Naive thymus-derived CD8-positive, alpha-beta T cell (primary cell): ENCODE measurements around the gene ZDHHC14. TPM values are rescaled to one million over a fixed set of nuclear protein-coding genes. Genes with fewer than 3 reads are reported as not detected.
"Not testable (repeated sequence)": the region's sequence is repeated elsewhere in the genome, so short reads cannot be mapped to it uniquely, and the experiment has no call there.

Source experiments
- ATAC-seq, 2 donors: fragments of 150-1000 bp; cut with Tn5 transposase in 1 of 2; sonication (Bioruptor Pico), chemical (Tn5 transposase) in 1 of 2; 1 replicate in 1 of 2; 2 replicates in 1 of 2; pipeline ENCODE4 v1.10.0; 2021; ENCODE audit warnings: mild to moderate bottlenecking in 2 of 2, moderate library complexity in 2 of 2
- POLR2A ChIA-PET: fragments of 350-600 bp; sonication (Branson Sonifier 250); formaldehyde crosslinking; loops from one replicate; lab custom pipeline; 2021; ENCODE audit warnings: antibody characterized with exemption; lab: Charles Lee
- DNase-seq, 10 donors: peaks; one replicate each; pipeline versions ENCODE4 v3.0.0 to v3.0.0-alpha.2; 2020 to 2022
- H3K27ac Mint-ChIP-seq, 10 donors: one replicate each; pipeline ENCODE4 v1.8.0; 2020 to 2022; ENCODE audit warnings: mild to moderate bottlenecking in 10 of 10, mixed read lengths in 10 of 10, moderate library complexity in 4 of 10, inconsistent platforms in 1 of 10
- H3K27me3 Mint-ChIP-seq, 5 donors: one replicate each; pipeline ENCODE4 v1.8.0; 2021 to 2022; ENCODE audit warnings: mixed read lengths in 5 of 5
- H3K36me3 Mint-ChIP-seq, 3 donors: one replicate each; pipeline ENCODE4 v1.8.0; 2020 to 2022; ENCODE audit warnings: mixed read lengths in 3 of 3, mild to moderate bottlenecking in 2 of 3, inconsistent platforms in 1 of 3
- H3K4me1 Mint-ChIP-seq, 4 donors: one replicate each; pipeline ENCODE4 v1.8.0; 2021 to 2022; ENCODE audit warnings: mixed read lengths in 4 of 4
- H3K4me3 Mint-ChIP-seq, 10 donors: one replicate each; pipeline ENCODE4 v1.8.0; 2020 to 2022; ENCODE audit warnings: mild to moderate bottlenecking in 10 of 10, mixed read lengths in 10 of 10, moderate library complexity in 6 of 10, inconsistent platforms in 1 of 10
- H3K9me3 Mint-ChIP-seq, 9 donors: one replicate each; pipeline ENCODE4 v1.8.0; 2020 to 2022; ENCODE audit warnings: mixed read lengths in 9 of 9, mild to moderate bottlenecking in 3 of 9, inconsistent platforms in 1 of 9, moderate library complexity in 1 of 9
- polyA plus RNA-seq, 3 donors: library from polyadenylated mRNA; unstranded; fragments of 300-500 nt; fragmentation: Illumina TruSeq; gene quantifications; one replicate each; pipeline ENCODE4 v1.2.3, GENCODE V29; 2021
- total RNA-seq, 8 experiments: library from RNA in 2 of 8; stranded (reverse) in 2 of 8; gene quantifications; one replicate each; pipeline ENCODE4 v1.2.3 and lab custom pipeline; 2021 to 2026

ZDHHC14 gene
- total and polyA plus RNA-seq, 5 experiments from 2014 or later, result 0.09 to 1.9 (median 1.4) TPM

DNA sequence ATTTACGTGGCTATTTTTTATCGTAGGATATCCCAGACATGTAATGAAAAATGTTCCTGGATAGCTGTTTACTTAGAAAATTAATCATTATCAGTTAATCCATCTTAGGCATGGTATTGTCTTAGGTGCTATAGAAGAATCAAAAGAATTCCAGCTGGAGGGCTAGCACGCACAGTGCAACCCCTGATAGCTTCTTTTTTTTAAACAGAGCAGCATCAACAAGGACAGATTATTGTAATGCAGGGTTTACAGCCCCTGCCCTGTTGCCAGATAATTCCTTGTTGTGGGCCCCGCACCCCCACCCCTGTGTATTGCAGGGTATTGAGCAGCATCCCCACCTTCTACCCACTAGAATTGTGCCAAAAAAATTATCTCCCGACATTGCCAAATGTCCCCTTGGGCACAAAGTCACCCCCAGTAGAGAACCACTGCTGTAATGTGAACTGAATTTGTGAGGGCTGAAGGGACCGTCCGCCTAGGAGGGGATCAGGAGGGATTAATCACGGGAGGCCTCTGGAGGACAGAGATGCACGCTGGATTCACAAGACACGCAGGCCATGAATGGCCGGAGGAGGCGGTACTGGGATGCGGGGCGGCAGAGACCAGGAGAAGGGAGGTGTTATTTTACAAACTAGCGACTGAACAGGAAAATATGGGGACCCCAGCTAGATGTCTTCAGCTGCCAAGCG is 174.6 kb downstream of the ZDHHC14 start:
- no peak overlapping the region for H3K4me3 Mint-ChIP-seq
- no peaks in the 10 kb centered on the region for H3K9me3 Mint-ChIP-seq
- H3K27me3 Mint-ChIP-seq, result peaks cover 0 to 11% (median 2%) of the 10 kb centered on the region in 5 donors
- peaks cover 0 to 2% (median 0%) of the 10 kb centered on the region in 3 donors for H3K36me3 Mint-ChIP-seq
- no peak for ATAC-seq
- H3K27ac Mint-ChIP-seq, result peak overlapping the region in 1 of 10 donors; percentile 67
- peaks cover 4 to 58% (median 14%) of the 10 kb centered on the region in 4 donors for H3K4me1 Mint-ChIP-seq
- POLR2A ChIA-PET, result no interaction called here
- no peak for DNase-seq

DNA sequence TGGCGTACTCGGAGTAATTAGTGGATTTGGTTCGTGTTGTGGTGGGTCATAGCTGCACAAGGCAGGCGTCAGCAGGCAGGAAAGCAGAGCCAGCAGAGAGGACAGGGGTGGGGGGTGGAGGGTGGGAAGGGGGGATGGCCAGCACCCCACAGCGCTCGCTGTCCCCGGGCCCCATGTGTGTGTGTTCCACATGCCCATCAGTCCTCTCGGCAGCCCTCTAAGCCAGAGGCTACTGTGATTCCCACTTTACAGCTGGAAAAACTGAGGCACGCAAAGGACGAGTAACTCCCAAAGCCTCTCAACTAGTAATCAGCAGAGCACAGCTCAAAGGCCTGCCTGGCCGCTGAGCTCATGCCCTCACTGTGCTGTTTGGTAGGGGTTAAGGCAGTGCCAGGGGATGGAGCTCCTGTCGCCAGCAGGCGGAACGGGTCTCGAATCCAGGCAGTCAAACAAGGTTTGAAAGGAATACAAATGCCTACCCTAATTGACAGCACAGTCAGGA is 175.2 kb downstream of the ZDHHC14 start:
- no peaks in the 10 kb centered on the region for H3K9me3 Mint-ChIP-seq
- H3K4me1 Mint-ChIP-seq, result peaks cover 5 to 58% (median 12%) of the 10 kb centered on the region in 4 donors
- H3K27me3 Mint-ChIP-seq, result peaks cover 0 to 11% (median 2%) of the 10 kb centered on the region in 5 donors
- no peak overlapping the region for H3K27ac Mint-ChIP-seq
- peaks cover 0 to 2% (median 0%) of the 10 kb centered on the region in 3 donors for H3K36me3 Mint-ChIP-seq
- ATAC-seq (no peak), DNase-seq (no peak)
- H3K4me3 Mint-ChIP-seq, result peak overlapping the region in 1 of 10 donors; percentile 50
- POLR2A ChIA-PET, result no interaction called here

DNA sequence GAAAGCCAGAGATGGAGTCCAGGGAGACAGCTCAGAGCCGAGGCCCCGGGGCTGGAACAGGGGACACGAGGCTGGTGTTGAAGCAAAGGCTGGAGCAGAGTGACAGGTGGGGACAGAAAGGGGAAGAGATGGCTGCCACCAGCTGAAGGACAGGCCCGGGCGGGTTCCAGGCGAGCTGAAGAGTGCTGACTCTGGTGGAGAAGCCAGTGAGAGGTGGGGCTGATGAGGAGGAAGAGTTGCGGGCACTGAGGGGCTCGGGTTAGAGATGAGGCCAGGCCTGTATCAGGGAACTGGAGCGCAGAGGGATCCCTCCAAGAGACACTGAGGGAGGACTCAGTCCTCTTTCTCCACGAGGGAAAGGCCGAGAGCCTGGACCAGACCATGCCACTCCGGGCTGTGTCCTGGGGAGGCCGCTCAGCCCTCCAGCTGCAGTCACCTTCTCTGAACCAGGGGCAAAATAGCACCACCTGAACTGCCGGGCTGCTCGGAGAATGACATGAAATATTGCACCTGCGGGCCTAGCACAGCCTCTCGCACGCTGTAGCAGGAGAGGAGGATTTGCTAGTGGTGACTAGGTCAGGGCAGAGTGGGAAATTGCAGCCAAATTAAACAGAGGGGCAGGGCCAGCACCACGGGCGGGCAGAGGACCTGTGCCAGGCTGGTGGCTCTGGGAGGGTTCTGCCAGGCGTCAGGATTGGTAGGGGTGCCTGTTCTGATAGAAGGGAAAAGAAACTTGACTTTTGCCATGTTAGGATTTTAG is 175.9 kb downstream of the ZDHHC14 start:
- H3K36me3 Mint-ChIP-seq, result peaks cover 0 to 2% (median 0%) of the 10 kb centered on the region in 3 donors
- POLR2A ChIA-PET, result no interaction called here
- peaks cover 0 to 11% (median 2%) of the 10 kb centered on the region in 5 donors for H3K27me3 Mint-ChIP-seq
- H3K9me3 Mint-ChIP-seq, result no peaks in the 10 kb centered on the region
- no peak for ATAC-seq
- peaks cover 6 to 58% (median 19%) of the 10 kb centered on the region in 4 donors for H3K4me1 Mint-ChIP-seq
- peak overlapping the region in 1 of 10 donors; percentile 66 for H3K27ac Mint-ChIP-seq
- DNase-seq, result no peak
- H3K4me3 Mint-ChIP-seq, result peak overlapping the region in 2 of 10 donors; percentile 4 to 50

DNA sequence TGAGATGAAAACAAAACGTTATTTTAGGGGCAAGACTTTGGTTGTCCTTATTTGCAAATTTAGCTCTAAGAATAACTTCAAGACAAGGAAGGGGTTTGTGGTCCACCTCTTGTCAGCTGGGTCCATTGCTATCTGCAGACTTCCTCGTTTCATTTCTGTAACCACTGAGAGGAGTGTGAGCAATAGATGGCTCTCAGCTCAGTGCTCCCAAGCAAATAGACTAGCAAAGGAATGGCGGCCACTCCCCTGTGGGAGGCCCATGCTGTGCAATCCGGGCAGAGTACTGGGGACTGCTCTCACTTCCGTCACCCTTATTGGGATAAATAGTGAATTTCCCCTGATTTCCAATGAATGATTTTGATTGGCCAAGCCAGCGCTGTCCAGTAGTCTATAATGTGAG is 176.6 kb downstream of the ZDHHC14 start:
- H3K27ac Mint-ChIP-seq, result no peak overlapping the region
- ATAC-seq, result no peak
- DNase-seq, result no peak
- POLR2A ChIA-PET, result no interaction called here
- H3K27me3 Mint-ChIP-seq, result peaks cover 0 to 11% (median 0%) of the 10 kb centered on the region in 5 donors
- peak overlapping the region in 2 of 10 donors; percentile 4 to 7 for H3K4me3 Mint-ChIP-seq
- H3K36me3 Mint-ChIP-seq, result peaks cover 0 to 2% (median 0%) of the 10 kb centered on the region in 3 donors
- H3K9me3 Mint-ChIP-seq, result no peaks in the 10 kb centered on the region
- H3K4me1 Mint-ChIP-seq, result peaks cover 5 to 61% (median 25%) of the 10 kb centered on the region in 4 donors

DNA sequence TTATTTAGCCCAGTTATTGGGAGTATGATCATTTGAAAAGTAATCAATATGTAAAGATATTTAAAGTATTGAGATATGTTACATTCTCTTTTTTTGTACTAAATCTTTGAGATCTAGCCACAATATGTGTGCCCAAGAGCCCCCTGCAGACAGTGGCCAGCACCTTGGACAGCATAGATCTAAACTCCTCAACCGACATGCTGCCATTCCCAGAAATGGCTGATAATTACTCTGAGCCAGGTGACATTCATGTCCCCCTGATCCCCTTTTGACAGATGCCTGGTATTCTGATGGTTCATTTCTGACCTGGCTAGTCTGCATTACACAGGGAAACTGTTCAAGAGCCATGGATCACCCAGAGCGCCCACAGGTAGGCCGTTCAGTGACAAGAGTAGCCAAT is 177.1 kb downstream of the ZDHHC14 start:
- peaks cover 0 to 2% (median 0%) of the 10 kb centered on the region in 3 donors for H3K36me3 Mint-ChIP-seq
- H3K9me3 Mint-ChIP-seq, result no peaks in the 10 kb centered on the region
- peaks cover 3 to 66% (median 26%) of the 10 kb centered on the region in 4 donors for H3K4me1 Mint-ChIP-seq
- POLR2A ChIA-PET, result no interaction called here
- no peak overlapping the region for H3K27ac Mint-ChIP-seq
- ATAC-seq (no peak), DNase-seq (no peak)
- peaks cover 0 to 11% (median 0%) of the 10 kb centered on the region in 5 donors for H3K27me3 Mint-ChIP-seq
- no peak overlapping the region for H3K4me3 Mint-ChIP-seq

DNA sequence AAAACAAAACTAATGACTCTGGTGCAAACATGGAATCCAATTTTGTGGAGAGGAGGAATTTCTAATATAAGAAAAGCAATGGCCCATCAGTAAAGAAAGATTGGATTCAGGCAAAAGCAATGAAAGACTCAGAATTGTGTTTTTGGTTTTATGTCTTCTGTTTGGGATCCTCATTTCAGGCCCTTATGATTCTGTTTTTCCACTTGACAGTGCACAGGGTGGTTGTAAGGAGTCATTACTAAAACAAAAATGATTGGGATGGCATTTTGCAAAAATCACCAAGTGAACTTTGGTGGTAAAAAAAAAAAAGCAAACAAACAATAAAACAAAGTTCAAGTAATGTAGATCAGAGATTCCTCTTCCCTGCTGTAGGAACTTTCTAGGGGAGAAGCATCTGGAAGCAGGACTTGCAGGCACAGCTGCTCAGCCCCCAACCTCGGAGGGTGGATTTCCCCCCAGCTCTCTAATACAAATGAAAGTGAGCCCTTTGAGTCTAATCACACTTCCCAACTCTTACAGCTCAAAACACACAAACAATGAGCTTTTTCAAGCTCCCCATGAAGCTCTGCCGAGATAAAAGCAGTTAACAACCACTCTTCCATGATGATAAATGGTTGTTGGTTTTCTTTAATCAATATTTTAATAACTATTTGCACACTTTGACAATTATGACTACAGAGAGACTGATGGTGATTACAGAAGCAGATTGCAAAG is 177.7 kb downstream of the ZDHHC14 start:
- ATAC-seq (no peak), DNase-seq (no peak)
- POLR2A ChIA-PET, result no interaction called here
- H3K27ac Mint-ChIP-seq, result no peak overlapping the region
- H3K4me1 Mint-ChIP-seq, result peaks cover 3 to 71% (median 27%) of the 10 kb centered on the region in 4 donors
- H3K36me3 Mint-ChIP-seq, result peaks cover 0 to 2% (median 0%) of the 10 kb centered on the region in 3 donors
- H3K27me3 Mint-ChIP-seq, result peaks cover 0 to 11% (median 0%) of the 10 kb centered on the region in 5 donors
- no peaks in the 10 kb centered on the region for H3K9me3 Mint-ChIP-seq
- H3K4me3 Mint-ChIP-seq, result no peak overlapping the region

DNA sequence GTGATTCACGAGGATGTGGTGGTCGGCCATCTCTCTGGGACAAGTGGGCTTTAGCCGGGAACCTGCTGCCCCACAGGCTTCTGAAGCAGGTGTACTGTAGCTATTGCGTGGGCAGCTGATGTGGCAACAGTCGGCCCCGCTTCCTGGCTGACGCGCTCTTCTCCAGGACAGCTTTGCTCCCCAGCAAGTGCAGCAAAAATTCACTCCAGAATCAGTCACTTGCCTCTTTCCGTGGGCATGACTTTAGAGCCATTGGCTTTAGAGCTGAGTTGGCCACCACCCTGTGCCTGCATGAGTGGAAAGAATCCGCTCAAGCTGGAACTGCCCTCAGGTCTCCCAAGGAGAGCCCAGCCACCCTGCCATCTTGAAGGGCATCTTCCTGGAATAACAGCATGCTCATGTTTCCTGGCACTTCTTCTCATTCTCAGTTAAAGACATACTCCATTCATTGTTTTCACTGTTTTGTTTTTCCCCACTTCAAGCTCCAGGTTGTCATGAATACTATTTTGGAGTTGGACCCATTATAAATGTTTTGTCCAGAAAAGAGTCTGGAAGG is 178.3 kb downstream of the ZDHHC14 start:
- no peaks in the 10 kb centered on the region for H3K9me3 Mint-ChIP-seq
- H3K4me1 Mint-ChIP-seq, result peaks cover 3 to 77% (median 27%) of the 10 kb centered on the region in 4 donors
- POLR2A ChIA-PET, result no interaction called here
- DNase-seq (no peak), ATAC-seq (no peak)
- no peak overlapping the region for H3K4me3 Mint-ChIP-seq
- peaks cover 0 to 11% (median 0%) of the 10 kb centered on the region in 5 donors for H3K27me3 Mint-ChIP-seq
- H3K36me3 Mint-ChIP-seq, result peaks cover 0 to 2% (median 0%) of the 10 kb centered on the region in 3 donors
- H3K27ac Mint-ChIP-seq, result no peak overlapping the region

DNA sequence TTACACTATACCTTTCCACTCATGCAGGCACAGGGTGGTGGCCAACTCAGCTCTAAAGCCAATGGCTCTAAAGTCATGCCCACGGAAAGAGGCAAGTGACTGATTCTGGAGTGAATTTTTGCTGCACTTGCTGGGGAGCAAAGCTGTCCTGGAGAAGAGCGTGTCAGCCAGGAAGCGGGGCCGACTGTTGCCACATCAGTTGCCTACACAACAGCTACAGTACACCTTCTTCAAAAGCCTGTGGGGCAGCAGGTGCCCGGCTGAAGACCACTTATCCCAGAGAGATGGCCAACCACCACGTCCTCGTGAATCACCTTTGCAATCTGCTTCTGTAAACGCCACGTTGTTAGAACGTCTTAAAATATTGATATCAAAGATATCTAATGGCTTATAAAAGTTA is 179.1 kb downstream of the ZDHHC14 start:
- H3K9me3 Mint-ChIP-seq, POLR2A ChIA-PET, H3K27ac Mint-ChIP-seq, DNase-seq, H3K4me3 Mint-ChIP-seq, ATAC-seq, H3K36me3 Mint-ChIP-seq: not testable (repeated sequence)
- H3K4me1 Mint-ChIP-seq, result peaks cover 3 to 77% (median 27%) of the 10 kb centered on the region in 4 donors
- H3K27me3 Mint-ChIP-seq, result peaks cover 0 to 11% (median 0%) of the 10 kb centered on the region in 5 donors

DNA sequence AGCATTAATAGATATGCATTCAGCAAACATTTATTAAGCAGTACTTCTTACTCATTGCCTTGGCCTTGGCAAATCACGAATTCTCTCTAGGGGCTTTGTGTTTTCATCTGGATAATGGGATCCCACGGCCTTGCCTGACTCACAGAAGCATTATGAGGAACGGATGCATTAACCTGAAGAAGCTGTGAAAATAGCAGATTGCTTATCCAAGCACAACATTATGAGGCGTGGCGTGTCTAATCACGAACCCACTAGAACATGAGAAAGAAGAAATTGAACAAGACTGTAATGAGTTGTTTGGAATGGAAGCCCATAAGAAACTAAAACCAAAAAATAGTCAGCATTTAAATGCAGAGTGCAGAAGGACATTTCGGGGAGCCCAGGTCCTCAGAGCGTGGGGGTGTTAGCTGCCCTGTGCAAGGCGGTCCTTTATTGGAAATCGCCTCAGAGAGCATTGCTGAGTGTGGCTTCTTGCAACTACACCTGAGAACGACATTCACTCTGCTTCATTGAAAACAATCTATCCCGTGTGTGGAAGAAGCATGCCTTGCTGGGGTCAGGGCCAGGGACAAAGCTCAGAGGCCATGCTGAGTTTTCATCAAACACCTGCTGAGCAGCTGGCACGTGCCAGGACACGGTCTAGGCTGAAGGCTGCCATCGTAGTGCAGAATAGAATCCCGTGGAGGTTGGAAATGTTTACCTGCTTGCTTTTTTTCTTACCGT is 179.9 kb downstream of the ZDHHC14 start:
- Mint-ChIP-seq H3K36me3 (peaks cover 0 to 2% (median 0%) of the 10 kb centered on the region in 3 donors), H3K27ac (peak overlapping the region in 3 of 10 donors; percentile 8 to 53 (median 36)), H3K4me3 (peak overlapping the region in 1 of 10 donors; percentile 70), H3K9me3 (no peaks in the 10 kb centered on the region), H3K27me3 (peaks cover 0 to 11% (median 0%) of the 10 kb centered on the region in 5 donors), H3K4me1 (peaks cover 3 to 75% (median 27%) of the 10 kb centered on the region in 4 donors)
- POLR2A ChIA-PET, result interaction anchor here (2.0 kb wide), 1 partner anchor 12 kb away, joined by 4 read pairs; no protein-coding TSS in a partner anchor
- ATAC-seq, result no peak
- DNase-seq, result no peak

DNA sequence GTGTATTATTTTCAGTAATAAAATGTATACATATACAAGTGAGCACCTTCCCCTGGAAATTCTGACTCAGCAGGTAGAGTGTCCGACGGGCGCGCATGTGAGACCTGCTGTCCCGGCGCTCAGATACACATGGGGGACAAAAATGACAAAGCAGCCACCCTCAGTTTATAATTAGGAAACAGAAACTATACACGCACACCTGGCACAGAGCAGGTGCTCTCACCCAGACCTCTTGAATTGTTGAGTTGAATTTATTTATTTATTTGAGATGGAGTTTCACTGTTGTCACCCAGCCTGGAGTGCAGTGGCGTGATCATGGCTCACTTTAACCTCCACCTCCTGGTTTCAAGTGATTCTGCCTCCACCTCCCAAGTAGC is 180.4 kb downstream of the ZDHHC14 start:
- DNase-seq (no peak), ATAC-seq (no peak)
- H3K4me3 Mint-ChIP-seq, result peak overlapping the region in 2 of 10 donors; percentile 17 to 70
- H3K4me1 Mint-ChIP-seq, result peaks cover 3 to 72% (median 27%) of the 10 kb centered on the region in 4 donors
- peaks cover 0 to 2% (median 0%) of the 10 kb centered on the region in 3 donors for H3K36me3 Mint-ChIP-seq
- peak overlapping the region in 1 of 10 donors; percentile 53 for H3K27ac Mint-ChIP-seq
- H3K27me3 Mint-ChIP-seq, result peaks cover 0 to 6% (median 0%) of the 10 kb centered on the region in 5 donors
- POLR2A ChIA-PET, result interaction anchor here (2.0 kb wide), 1 partner anchor 13 kb away, joined by 4 read pairs; no protein-coding TSS in a partner anchor
- H3K9me3 Mint-ChIP-seq, result no peaks in the 10 kb centered on the region
